Vagina (tissue), 2 donors: ENCODE data around the gene FA2H.

ENCODE experiments used
- CTCF ChIP-seq, 3 experiments: fragments of 450-650 bp in 2 of 3; fragments of 200-600 bp in 1 of 3; sonication (generic) in 1 of 3; IDR thresholded peaks; one replicate each; pipeline ENCODE4 v1.5.1; 2017 to 2019; ENCODE audit warnings: antibody characterized with exemption in 3 of 3, mild to moderate bottlenecking in 2 of 3, moderate library complexity in 2 of 3
- POLR2A ChIP-seq, 2 donors: fragments of 450-650 bp; IDR thresholded peaks; one replicate each; pipeline ENCODE4 v1.6.1; 2017; ENCODE audit warnings: antibody characterized with exemption in 2 of 2, mild to moderate bottlenecking in 2 of 2, moderate library complexity in 2 of 2
- POLR2AphosphoS5 ChIP-seq, 2 donors: sonication (generic); formaldehyde crosslinking; IDR thresholded peaks; one replicate each; pipeline ENCODE4 v1.9.0; 2017; ENCODE audit warnings: antibody characterized with exemption in 2 of 2, mild to moderate bottlenecking in 2 of 2, low read depth in 1 of 2; ENCODE audit not compliant: insufficient read depth in 1 of 2

GRCh38 chr16:74680681-74681080 is 93.9 kb downstream of the FA2H start:
- TF ChIP-seq CTCF (IDR thresholded peaks at IDR 0.05) (no peak), POLR2AphosphoS5 (IDR thresholded peaks at IDR 0.05; ENCODE audit: insufficient read depth in 1 of 2, low read depth in 1 of 2) (no peak), POLR2A (IDR thresholded peaks at IDR 0.05) (no peak)
